HG02571 (cell line): ENCODE measurements around the gene ETS1.

Experiments
- ATAC-seq: cut with Tn5 transposase; IDR thresholded peaks from one replicate; pipeline ENCODE4 v1.9.1; 2021; ENCODE audit warnings: mild to moderate bottlenecking, moderate library complexity; ENCODE audit not compliant: unreplicated experiment

Gene ETS1, protein sequence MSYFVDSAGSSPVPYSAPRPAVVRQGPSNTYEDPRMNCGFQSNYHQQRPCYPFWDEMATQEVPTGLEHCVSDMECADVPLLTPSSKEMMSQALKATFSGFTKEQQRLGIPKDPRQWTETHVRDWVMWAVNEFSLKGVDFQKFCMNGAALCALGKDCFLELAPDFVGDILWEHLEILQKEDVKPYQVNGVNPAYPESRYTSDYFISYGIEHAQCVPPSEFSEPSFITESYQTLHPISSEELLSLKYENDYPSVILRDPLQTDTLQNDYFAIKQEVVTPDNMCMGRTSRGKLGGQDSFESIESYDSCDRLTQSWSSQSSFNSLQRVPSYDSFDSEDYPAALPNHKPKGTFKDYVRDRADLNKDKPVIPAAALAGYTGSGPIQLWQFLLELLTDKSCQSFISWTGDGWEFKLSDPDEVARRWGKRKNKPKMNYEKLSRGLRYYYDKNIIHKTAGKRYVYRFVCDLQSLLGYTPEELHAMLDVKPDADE

DNA sequence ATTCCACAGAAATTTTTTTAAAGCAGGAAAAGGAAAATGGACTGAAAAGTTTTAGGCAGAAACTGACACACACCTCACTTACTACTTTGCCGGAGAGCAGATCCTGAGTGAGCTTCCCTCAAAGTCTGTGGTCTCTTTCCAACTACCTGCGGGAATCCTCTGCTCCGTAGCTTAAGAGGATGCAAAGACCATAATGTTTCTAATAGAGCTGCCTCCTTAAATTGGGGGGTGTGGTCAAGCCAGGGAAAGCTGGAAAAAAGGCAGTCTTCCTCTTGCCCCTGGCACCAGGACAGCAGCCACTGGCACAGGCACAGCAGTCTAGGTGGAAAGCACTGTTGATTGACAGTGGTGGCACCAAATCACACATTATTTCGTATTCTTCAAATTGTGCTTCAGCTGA, at the start of gene ETS1:
Gene ETS1, minus strand, starts transcription at position 144 of the 400 bp plus-strand sequence. CDS start 14,428 bp downstream, outside the sequence.
- ATAC-seq = no peak

DNA sequence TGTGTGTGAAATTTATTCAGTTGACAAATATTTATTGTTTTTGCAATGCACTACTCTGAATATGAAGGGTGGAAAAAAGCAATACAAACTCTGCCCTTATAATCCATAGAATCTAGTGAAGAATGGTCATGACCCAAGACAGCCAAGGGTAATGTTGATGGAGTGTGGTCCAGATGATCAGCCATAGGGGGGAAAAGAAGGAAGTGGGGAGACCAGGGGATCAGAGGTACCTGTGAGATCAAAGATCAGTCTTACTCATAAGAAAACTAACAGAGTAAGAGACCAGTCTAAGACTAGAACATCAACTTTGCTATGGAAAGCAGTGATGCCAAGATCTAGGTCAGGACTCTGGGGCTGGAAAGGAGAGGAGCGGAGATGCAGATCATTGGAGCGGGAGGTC, 47.0 kb upstream of the ETS1 start:
- no peak for ATAC-seq

DNA sequence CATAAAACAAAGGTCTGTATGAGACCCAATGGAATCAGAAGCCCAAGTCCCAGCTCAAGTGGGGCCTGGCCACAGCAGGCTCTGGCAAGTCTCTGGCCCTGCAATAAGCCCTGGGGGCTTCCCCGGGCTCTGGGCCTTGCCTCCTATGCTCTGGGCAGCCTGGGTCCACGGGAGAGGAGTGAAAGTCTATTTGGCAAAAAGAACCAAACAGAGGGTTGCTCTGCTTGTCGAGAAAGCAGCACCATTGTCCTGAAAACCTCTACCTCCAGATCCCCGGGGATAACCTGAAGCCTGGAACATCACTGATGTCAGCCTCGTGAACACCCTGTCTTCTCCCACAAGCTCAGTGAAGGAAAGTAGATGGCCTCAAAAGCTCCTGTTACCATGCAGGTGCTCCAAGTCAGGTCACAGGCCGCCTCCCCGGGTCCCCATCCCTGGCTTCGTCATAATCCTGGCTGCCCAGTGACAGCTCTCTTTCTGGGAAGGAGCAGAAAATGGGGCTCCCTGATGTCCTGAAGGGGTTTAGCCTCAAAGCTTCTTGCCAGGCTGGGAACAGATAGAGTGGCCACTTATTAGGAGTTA, 46.1 kb upstream of the ETS1 start:
- no peak for ATAC-seq

DNA sequence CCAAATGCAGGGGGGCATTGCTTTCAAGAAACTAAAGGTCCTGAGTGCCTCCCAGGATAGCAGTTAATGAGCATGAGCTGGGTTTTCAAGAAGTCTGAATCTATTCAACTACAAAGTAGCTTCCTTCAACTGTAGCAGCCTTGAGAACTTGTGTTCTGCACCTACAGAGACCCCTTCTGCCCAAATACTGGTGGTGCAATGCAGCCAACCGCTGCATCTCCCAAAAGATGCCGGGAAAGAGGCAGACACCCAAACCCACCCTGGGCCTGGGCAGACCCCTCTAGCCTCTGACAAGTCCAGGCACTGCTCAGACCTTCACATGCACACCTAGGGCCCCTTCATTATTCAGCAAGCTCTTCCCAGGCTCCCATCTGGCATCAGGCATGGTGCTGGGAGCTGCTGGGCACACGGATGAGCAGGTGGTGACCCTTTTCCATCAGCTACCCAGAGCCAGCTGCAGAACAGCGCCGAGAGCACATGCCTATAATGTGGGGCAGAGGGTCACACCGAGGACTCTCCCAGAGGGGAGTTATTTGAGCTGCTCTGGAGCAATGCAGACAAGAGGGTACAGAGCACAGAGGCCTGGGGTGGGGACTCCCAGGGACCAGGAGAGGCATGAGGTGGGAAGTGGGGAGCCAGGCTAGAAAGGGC, 44.9 kb upstream of the ETS1 start:
- ATAC-seq = no peak

DNA sequence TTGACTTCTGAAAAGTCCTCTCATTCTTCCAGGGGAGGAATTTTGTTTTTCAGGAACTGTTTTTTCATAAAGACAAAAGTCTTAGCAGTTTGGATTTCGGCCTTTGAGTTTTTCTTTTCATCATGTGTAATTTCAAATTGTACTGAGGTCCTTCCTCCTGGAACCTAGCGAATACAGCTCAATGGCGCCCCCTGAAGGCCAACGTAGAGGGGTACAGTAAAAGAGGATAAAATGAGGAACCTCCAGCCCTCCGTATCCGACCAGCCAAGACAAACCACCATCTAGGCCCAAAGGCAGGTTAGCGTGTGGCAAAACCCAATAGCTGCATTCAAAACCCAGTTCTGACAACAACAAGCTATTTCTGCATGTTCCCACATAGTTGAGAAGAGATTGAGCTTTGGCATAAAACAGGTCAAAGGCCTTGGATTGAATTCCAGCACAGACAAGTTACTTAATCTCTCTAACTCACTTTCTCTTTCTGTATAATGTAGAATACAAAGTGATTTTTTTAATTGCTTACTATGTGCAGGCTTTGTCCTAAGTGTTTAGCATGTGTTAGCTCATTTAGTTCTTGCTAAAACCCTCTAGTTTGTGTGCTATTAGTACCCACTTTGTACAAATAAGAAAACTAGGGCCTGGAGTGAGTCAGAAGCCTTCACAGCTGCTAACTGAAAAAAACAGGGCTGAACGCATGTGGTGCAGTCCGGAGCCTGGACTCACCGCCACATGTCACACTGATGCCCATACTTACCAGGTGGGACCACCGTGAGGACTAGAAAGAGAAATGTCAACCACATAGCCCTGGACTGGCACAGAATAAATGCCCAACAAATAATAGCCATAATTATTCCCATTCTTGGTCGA, 43.2 kb upstream of the ETS1 start:
- ATAC-seq = peak; percentile 56

DNA sequence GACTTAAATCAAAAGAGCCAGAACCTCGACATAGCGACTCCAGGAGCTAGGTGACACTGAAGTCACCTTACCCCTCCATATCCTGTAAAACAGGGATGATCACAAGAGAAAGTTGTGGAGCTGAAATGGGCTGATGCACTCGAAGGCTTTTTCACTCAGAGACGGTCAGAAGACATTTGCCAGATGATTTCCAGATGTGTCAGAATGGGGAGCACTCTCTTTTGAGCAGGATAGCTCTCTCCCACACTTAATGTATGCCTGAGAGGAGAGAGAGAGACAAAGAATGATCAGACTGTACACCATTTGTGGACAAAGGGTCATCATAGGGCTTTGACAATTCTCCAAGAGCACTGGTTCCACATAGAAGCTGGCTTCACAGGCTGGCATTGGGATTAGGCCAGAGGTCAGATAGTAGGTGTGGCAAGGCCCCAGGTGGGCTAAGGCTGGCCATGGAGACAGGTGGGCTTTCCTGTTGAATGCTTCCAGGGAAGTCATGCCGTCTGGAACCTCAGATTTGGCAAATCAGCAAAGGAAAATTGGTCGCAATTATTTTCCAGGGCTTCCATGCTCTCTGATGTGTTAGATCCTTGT, 42.3 kb upstream of the ETS1 start:
- ATAC-seq = no peak

DNA sequence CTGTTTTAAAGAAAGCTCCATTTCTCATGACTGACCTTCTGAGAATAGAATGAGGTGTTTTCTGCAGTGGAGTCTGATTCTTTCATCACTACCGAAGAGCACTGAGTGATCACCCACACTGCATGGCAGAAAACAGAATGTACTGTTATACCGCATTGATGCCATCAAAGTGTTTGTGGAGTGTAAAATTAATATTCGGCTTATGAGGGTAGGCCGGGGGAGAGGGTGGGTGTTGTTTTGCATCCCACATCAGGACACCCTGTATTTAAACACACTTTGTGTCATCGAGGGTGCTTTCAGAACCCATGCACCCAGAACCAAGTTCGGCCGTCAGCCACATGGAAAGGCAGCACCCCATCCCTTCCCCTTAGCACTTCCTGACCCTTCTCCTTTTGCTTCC, 41.3 kb upstream of the ETS1 start:
- no peak for ATAC-seq

DNA sequence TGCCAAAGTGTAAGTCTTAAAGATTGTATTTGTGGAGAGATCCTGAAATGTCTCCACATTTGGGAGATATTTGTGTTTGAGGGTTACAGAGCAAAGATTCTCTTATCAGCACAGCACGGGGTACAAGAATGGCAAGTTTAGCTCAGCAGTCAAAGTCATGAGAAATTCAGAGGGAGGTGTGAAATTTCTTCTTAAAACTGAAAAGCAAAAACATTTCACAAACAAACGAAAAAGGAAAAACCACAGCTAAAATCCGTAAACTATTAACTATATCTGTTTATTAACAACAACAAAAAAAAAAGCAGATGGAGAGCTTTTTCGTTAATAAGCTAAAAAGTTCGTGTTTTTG, 40.9 kb upstream of the ETS1 start:
- no peak for ATAC-seq

DNA sequence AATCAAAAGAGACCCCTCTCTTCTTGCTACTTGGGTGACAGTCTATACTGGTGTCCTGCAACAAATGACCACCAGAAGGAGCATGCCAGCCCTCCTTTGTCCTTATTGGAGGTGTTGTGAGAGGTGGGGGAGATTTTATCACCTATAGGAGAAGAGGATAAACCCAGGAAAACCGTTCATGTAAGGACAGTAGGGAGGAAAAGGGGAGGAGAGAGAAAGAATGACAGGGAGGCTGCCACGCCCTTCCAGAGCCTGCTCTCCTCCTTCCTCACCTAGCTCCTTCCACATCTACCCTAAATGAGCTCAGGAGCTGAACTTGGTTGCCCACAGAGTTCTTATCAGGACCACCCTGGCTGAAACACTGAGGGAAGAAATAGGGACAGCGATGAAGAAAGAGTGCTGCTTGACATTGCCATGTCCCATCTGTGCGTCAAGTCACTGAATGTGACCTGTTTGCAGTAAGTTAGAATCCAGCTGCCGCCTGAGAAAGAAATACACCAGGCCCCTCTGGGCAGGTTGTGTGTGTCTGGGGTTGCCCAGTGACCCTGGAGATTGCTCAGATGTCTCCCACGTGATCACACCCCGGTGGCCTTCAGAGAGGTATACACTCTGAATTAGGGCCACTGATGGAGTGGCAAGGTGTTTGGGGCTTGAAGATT, 40.4 kb upstream of the ETS1 start:
- no peak for ATAC-seq

DNA sequence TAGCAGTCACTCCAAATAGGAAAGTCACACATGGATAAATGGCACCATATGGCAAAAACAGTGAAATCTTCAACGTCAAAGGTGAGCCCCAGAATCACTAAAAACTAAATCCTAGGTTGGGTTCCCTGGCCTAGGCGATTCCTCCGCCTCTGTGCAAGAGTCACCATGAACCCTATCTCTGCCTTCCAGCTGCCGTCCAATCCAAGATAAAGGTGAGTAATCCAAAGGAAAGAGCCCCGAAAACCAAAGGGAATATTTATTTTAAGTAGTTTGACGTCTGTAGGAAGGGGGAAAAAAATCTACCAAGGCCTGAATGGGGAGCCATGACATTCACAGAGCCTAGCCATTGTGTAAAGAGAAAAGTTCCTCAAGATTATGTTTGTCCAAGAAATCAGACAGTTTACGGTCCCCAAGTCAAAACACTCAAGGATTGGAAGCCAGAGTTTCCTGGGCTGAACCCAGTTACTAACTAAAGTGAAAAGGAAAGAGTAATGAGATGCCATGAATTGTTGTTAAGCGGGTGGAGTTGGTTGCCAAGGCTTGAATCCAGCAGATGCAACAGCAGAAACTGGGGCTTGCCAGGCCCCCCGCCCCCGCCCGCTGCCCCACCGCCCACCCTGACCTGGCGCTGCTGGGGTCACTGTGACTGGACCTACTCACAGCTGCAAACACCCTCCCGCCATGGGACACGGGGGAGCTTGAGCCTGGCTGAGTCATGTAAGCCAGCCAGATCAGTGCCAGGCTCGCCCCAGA, 39.7 kb upstream of the ETS1 start:
- no peak for ATAC-seq

DNA sequence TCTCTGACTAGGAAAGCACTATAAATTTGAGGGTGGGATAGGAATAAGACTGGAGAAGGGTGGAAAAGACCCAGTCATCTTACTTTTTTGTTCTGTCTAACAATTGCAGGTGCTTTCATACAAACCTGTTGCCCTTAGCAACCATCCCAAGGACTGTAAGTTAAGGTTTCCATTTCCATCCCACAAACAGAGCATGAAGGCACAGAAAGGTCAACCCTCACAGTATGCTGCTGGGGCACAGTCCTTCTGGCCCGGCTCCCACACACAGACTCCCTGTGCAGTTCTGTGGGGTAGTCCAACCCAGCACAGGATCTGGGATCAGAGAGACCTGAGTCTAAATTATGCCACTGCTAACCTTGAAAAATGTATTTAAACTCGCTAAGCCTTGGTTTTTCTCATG, 38.4 kb upstream of the ETS1 start:
- no peak for ATAC-seq

DNA sequence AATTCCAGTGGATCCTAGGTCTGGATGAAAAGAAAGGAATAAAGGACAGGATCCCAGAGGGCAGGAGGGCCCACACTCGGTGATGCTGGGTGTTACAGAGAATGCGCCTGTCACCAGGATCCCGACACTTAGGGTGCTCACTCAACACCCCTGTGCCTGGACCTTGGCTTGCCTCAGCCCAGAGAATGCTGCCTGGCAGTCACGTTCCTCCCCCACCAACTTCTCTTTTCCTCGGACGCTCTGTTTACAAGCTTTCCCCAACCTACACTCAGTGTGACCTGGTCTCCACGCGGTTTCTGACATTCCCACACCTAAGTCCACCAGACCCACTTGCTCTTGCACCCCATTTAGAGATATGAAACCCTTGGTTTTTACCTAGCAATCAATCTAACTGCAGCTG, 38.0 kb upstream of the ETS1 start:
- no peak for ATAC-seq

DNA sequence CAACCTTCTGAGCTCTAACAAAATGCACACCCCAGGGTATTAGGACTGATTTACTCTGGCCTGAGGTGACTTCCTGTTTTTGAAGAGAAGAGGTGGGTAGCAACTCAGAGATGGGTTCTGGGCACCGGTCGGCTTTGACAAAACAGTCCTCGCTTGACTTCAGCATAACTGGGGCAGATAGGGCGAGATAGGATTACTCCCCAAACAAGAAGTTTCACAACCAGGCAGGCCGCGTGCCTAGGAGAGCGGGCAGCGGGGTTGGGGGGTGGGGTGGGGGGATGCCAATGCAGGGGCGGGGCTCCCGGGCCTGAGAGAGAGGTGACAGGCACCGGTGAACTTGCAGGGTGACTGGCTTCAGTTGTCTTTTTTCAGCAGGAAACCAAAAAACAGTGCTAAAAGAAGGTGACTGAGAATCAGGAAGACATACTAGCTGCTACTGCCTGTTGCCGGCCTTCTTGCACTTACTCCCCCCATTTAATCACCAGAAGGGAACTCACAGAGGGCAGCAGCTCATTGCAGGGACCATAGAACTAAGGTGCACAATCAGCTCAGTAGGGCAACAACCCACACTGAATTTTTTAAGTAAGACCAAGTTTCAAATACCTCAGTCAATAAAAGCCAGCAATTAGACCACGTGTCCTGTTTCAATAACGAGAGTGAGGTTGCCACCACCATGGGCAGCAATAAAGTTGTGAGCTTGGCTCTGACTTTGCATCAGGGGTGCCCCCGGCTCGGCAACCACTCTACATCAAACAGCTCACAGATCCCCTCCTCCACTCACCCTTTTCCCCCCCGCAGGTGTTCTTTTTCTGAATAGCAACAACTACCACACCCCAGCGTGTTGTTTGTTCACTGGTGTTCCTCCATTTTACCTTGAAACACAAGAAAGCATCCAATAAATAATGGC, 37.2 kb upstream of the ETS1 start:
- peak; percentile 39 for ATAC-seq

DNA sequence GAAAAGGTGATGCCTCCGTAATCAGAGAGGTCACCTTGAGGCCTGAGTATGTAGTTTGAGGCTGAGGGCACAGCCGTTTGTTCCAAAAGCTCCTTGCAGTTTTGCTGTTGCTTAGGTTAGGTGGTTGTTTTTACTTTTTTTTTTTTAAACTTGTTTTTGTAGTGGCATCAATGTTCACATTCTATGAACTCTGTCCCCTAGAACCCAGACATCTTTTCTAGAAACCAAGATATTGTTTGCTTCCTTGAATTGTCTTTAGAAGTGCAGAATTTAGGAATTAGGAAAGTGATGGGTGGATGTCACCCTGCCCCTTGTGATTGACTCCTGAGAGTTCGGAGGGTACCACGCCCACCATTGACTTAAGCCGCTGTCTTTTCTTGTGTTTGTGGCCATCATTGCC, 35.7 kb upstream of the ETS1 start:
- ATAC-seq = no peak

DNA sequence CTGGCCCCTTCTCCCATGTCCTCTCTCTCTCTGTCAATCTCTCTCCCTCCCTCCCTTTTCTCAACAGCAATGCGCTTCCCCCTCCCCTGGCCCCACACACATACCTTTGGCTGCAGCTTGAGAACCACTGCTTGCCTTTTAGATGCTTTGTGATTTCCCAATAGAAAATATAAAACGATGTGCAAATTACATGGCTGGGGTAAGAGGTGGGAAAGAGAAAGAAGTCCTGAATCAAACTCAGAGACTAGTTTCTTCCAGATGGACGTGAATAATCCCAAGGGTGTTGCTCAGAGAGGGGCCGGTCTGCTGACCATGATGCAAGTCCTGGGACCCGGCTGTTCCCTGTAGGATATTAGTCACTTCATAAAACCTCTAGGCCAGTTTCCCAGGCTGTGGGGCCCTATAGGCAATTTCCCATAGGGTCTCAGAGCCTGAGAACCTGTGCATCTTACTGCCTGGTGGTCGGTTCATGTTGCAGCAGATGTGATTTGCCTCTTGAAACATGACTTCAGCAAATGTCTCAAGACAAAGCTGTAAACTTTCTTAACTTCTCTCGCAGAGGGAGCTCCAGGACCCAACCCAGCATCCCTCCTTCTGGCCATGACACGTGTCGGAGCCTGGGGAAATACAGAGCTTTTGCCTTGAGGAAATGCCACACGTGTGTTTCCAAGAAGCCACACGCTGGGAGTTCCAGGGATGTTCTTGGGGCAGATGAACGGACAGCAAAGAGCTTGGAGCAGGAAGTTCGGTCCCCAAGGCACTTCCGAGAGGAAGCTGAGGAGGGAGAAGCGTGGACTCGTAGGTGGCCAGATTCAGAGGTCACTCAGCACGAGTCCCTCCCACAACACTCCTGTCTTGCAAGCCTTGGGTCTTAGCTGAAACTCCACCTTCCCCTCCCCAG, 34.5 kb upstream of the ETS1 start:
- no peak for ATAC-seq

DNA sequence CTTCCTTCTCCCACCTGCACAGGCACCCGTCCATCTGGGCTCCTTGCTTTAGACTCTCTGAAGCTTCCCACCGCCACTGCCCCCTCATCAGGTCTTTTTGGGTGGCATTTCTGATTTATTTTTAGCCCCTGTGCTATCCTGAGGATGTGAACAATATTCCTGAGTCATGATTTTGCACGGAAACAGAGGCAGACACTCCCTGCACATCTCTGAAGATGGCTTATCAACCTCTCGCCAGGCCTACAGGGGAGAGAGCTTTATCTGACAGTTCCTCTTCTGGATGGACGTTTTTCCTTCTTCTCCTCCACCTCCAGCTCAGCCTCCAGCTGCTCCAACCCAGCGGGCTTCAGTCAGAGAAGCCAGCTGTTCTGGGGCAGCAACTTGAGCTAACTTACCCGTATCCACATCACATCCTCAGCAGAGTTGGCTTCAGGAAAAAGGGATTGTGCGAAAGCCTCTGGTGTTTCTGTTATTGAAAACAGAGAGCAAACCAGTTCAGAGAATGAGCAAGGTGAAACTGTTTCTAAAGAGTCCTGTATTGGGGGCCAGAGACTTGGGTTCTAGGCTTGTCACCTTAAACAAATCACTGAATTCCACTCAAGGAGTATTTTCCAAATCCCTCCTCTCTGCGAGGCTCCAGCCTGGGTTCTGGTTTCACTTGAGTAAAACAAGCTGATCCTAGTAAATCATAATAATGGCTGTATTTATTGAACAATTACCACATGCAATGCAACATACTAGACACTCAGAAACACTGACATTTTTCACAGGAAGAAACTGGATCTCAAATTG, 33.1 kb upstream of the ETS1 start:
- ATAC-seq = no peak
